CD14-positive monocyte (primary cell): ENCODE data around the gene NAA25. TPM values are rescaled to one million over a fixed set of nuclear protein-coding genes. Genes with fewer than 3 reads are reported as not detected.

Experiments
- DNase-seq, 3 donors: peaks; one replicate each; pipeline ENCODE4 v3.0.0-alpha.2; 2011 to 2022
- H2AFZ ChIP-seq: 2 replicates; pipeline ENCODE4 v1.6.0; 2012; ENCODE audit warnings: mild to moderate bottlenecking, low read depth, low read length, inconsistent platforms; ENCODE audit not compliant: insufficient read depth, poor library complexity, severe bottlenecking
- H3K27ac ChIP-seq, 2 donors: 1 replicate in 1 of 2; 2 replicates in 1 of 2; pipeline ENCODE4 v1.5.1; 2012 to 2013; ENCODE audit warnings: low read length in 2 of 2, control low read depth in 1 of 2, inconsistent platforms in 1 of 2, low read depth in 1 of 2, mild to moderate bottlenecking in 1 of 2
- H3K27me3 ChIP-seq, 2 donors: one replicate each; pipeline versions ENCODE4 v1.6.0 to v1.6.1; 2011 to 2013; ENCODE audit warnings: low read length in 2 of 2; ENCODE audit not compliant: control insufficient read depth in 2 of 2, insufficient read depth in 2 of 2
- H3K36me3 ChIP-seq, 2 donors: replicated peaks in 1 of 2; 1 replicate in 1 of 2; 2 replicates in 1 of 2; pipeline versions ENCODE4 v1.5.1 to v1.6.1; 2012 to 2013; ENCODE audit warnings: low read length in 2 of 2, control low read depth in 1 of 2, inconsistent platforms in 1 of 2, mild to moderate bottlenecking in 1 of 2; ENCODE audit not compliant: insufficient read depth in 2 of 2, control insufficient read depth in 1 of 2
- H3K4me1 ChIP-seq, 2 donors: 1 replicate in 1 of 2; 2 replicates in 1 of 2; pipeline versions ENCODE4 v1.5.1 to v1.6.1; 2012 to 2013; ENCODE audit warnings: low read length in 2 of 2, control low read depth in 1 of 2, inconsistent platforms in 1 of 2, mild to moderate bottlenecking in 1 of 2, moderate library complexity in 1 of 2; ENCODE audit not compliant: insufficient read depth in 2 of 2, control insufficient read depth in 1 of 2
- H3K4me2 ChIP-seq: replicated peaks from 2 replicates; pipeline ENCODE3; 2012; ENCODE audit warnings: low read length, moderate library complexity, mild to moderate bottlenecking; ENCODE audit not compliant: poor library complexity, severe bottlenecking; ENCODE audit errors: extremely low read depth
- H3K4me3 ChIP-seq, 3 experiments: fragments of 200-600 bp in 1 of 3; sonication (generic) in 1 of 3; replicated peaks in 1 of 3; 1 replicate in 2 of 3; 2 replicates in 1 of 3; pipeline ENCODE4 v1.5.1; 2011 to 2013; ENCODE audit warnings: low read length in 3 of 3, mild to moderate bottlenecking in 3 of 3, control low read depth in 2 of 3, low read depth in 2 of 3, inconsistent platforms in 1 of 3, moderate library complexity in 1 of 3
- H3K79me2 ChIP-seq: 2 replicates; pipeline ENCODE4 v1.6.0; 2012; ENCODE audit warnings: mild to moderate bottlenecking, control low read depth, inconsistent platforms, low read length, moderate library complexity; ENCODE audit not compliant: insufficient read depth
- H3K9ac ChIP-seq: 2 replicates; pipeline ENCODE4 v1.6.0; 2017; ENCODE audit warnings: low read length, mild to moderate bottlenecking; ENCODE audit not compliant: insufficient read depth, poor library complexity, severe bottlenecking
- H3K9me3 ChIP-seq, 2 donors: replicated peaks in 1 of 2; 1 replicate in 1 of 2; 2 replicates in 1 of 2; pipeline versions ENCODE4 v1.5.1 to v1.6.1; 2012 to 2013; ENCODE audit warnings: low read length in 2 of 2, control low read depth in 1 of 2; ENCODE audit not compliant: control insufficient read depth in 1 of 2, insufficient read depth in 1 of 2
- H4K20me1 ChIP-seq: 2 replicates; pipeline ENCODE4 v1.6.0; 2012; ENCODE audit warnings: mild to moderate bottlenecking, low read length, control low read depth, moderate library complexity; ENCODE audit not compliant: insufficient read depth
- H3K27ac Mint-ChIP-seq, 7 donors: one replicate each; pipeline ENCODE4 v1.8.0; 2020; ENCODE audit warnings: mild to moderate bottlenecking in 7 of 7, mixed read lengths in 7 of 7, moderate library complexity in 6 of 7, inconsistent platforms in 2 of 7
- H3K27me3 Mint-ChIP-seq, 3 donors: one replicate each; pipeline ENCODE4 v1.8.0; 2021 to 2022; ENCODE audit warnings: low read depth in 3 of 3, mild to moderate bottlenecking in 3 of 3, mixed read lengths in 3 of 3, moderate library complexity in 3 of 3, inconsistent platforms in 1 of 3
- H3K36me3 Mint-ChIP-seq, 2 donors: one replicate each; pipeline ENCODE4 v1.8.0; 2020; ENCODE audit warnings: mixed read lengths in 2 of 2, inconsistent platforms in 1 of 2, mild to moderate bottlenecking in 1 of 2
- H3K4me1 Mint-ChIP-seq: one replicate; pipeline ENCODE4 v1.8.0; 2020; ENCODE audit warnings: mild to moderate bottlenecking, mixed read lengths
- H3K4me3 Mint-ChIP-seq, 2 donors: one replicate each; pipeline ENCODE4 v1.8.0; 2020; ENCODE audit warnings: mild to moderate bottlenecking in 2 of 2, mixed read lengths in 2 of 2, moderate library complexity in 1 of 2
- H3K9me3 Mint-ChIP-seq, 7 donors: one replicate each; pipeline ENCODE4 v1.8.0; 2020 to 2022; ENCODE audit warnings: mixed read lengths in 7 of 7, mild to moderate bottlenecking in 6 of 7, moderate library complexity in 6 of 7, inconsistent platforms in 2 of 7
- CTCF ChIP-seq: fragments of 200-600 bp; IDR thresholded peaks from one replicate; pipeline ENCODE4 v1.8.0; 2022; ENCODE audit warnings: antibody characterized with exemption, mild to moderate bottlenecking
- WGBS: methylation state at CpG from one replicate; pipeline ENCODE4 v1.1.5; 2013; ENCODE audit warnings: missing lambda C conversion rate; ENCODE audit not compliant: insufficient coverage; 5-methylcytosine and 5-hydroxymethylcytosine counted together
- intact Hi-C, 2 donors: fragments of 100-400 bp; cut with micrococcal nuclease; formaldehyde crosslinking; loops; one replicate each; pipeline versions ENCODE4 v1.15.0 to v1.15.1; 2023
- polyA minus RNA-seq: library from RNA; depleted of rRNA, polyadenylated mRNA; stranded (reverse); fragments of >200 nt; gene quantifications from 2 replicates; pipeline ENCODE4 v1.2.3, GENCODE V29; 2012
- polyA plus RNA-seq, 3 donors: library from polyadenylated mRNA; depleted of rRNA in 1 of 3; unstranded in 2 of 3; stranded (reverse) in 1 of 3; fragments of 300-500 nt in 2 of 3; fragments of >200 nt in 1 of 3; fragmentation: Illumina TruSeq in 2 of 3; gene quantifications; 1 replicate in 2 of 3; 2 replicates in 1 of 3; pipeline ENCODE4 v1.2.3, GENCODE V29; 2012 to 2021
- total RNA-seq, 12 experiments: library from RNA in 1 of 12; stranded (reverse) in 1 of 12; fragments of 120-200 nt in 1 of 12; gene quantifications; one replicate each; pipeline ENCODE4 v1.2.4 and lab custom pipeline; 2013 to 2026; ENCODE audit warnings: mixed read lengths in 6 of 12, inconsistent platforms in 1 of 12

The NAA25 gene
- 10.6 TPM for total RNA-seq (2013)
- polyA plus RNA-seq (1 to 10 TPM; 4.3 to 7.9 (median 7.3) TPM), polyA minus RNA-seq (5.6 and 6.4 TPM in 2 replicates), total RNA-seq (lab: John Stamatoyannopoulos, UW) (11.2 to 37.3 (median 27.4) reads per million in 11 experiments)

- Mint-ChIP-seq H3K4me3 (peak within 1 kb of the TSS; percentile 95 to 97), H3K36me3 (peaks cover 12 to 15% of the 10 kb centered on the region in 2 donors), H3K4me1 (peaks cover 37% of the 10 kb centered on the region), H3K27ac (peak within 1 kb of the TSS; percentile 92 to 97 (median 93)), H3K9me3 (peaks cover 0 to 5% (median 0%) of the 10 kb centered on the region in 7 donors), H3K27me3 (peaks cover 0 to 1% (median 0%) of the 10 kb centered on the region in 3 donors)
- DNase-seq = peak; percentile 69 to 76 (median 76)
- Histone ChIP-seq H3K79me2 (peaks cover 55% of the 10 kb centered on the region), H3K4me2 (peak within 1 kb of the TSS; percentile 100), H3K36me3 (peaks cover 0 to 14% of the 10 kb centered on the region in 2 donors), H3K4me1 (peaks cover 27 to 31% of the 10 kb centered on the region in 2 donors), H4K20me1 (peaks cover 46% of the 10 kb centered on the region), H3K9me3 (no peaks in the 10 kb centered on the region), H3K4me3 (peak within 1 kb of the TSS; percentile 72 to 96 (median 87)), H3K27ac (peak within 1 kb of the TSS; percentile 56 to 91), H2AFZ (peak within 1 kb of the TSS; percentile 87), H3K9ac (peak within 1 kb of the TSS; percentile 92), H3K27me3 (no peaks in the 10 kb centered on the region)
- TF ChIP-seq CTCF = no peak
- WGBS = under 1% methylated on average over 69 of the region's 74 CpGs
- intact Hi-C loops = loop anchor here in 1 of 2 donors (5.0 kb wide), 1 partner anchor 34 kb away; no protein-coding TSS in a partner anchor
These were observed at the start of gene NAA25 for GRCh38 chr12:112108202-112109079. Gene NAA25, minus strand, starts transcription at chr12:112108783. Its CDS starts 10 bp downstream, at chr12:112108773.

GRCh38 chr12:112153893-112154219 is 45.3 kb upstream of the NAA25 start:
- H3K4me2 ChIP-seq = no peak overlapping the region
- Mint-ChIP-seq H3K9me3 (peaks cover 3 to 15% (median 9%) of the 10 kb centered on the region in 7 donors), H3K36me3 (peaks cover 84 to 100% of the 10 kb centered on the region in 2 donors), H3K27ac (peak overlapping the region in 1 of 7 donors; percentile 18), H3K27me3 (peaks cover 0 to 2% (median 1%) of the 10 kb centered on the region in 3 donors), H3K4me1 (no peaks in the 10 kb centered on the region), H3K4me3 (no peak overlapping the region)
- H3K9me3 ChIP-seq = peaks cover 5 to 6% of the 10 kb centered on the region in 2 donors
- no peak overlapping the region for H3K27ac ChIP-seq
- H3K27me3 ChIP-seq = no peaks in the 10 kb centered on the region
- no peak overlapping the region for H3K9ac ChIP-seq
- H3K36me3 ChIP-seq = peaks cover 64 to 86% of the 10 kb centered on the region in 2 donors
- H3K4me1 ChIP-seq = no peaks in the 10 kb centered on the region
- H2AFZ ChIP-seq = no peak overlapping the region
- H3K4me3 ChIP-seq = no peak overlapping the region
- TF ChIP-seq CTCF = no peak
- intact Hi-C loops = no loop called here
- H4K20me1 ChIP-seq = peaks cover 47% of the 10 kb centered on the region
- no peaks in the 10 kb centered on the region for H3K79me2 ChIP-seq
- 90% methylated on average over 2 of the region's 8 CpGs for WGBS
- no peak for DNase-seq
